GM18870 (cell line): ENCODE measurements around the gene MAST4.

ENCODE experiments used
- ATAC-seq: cut with Tn5 transposase; IDR thresholded peaks from one replicate; pipeline ENCODE4 v1.9.1; 2021; ENCODE audit warnings: moderate library complexity; ENCODE audit not compliant: unreplicated experiment

The MAST4 gene

DNA sequence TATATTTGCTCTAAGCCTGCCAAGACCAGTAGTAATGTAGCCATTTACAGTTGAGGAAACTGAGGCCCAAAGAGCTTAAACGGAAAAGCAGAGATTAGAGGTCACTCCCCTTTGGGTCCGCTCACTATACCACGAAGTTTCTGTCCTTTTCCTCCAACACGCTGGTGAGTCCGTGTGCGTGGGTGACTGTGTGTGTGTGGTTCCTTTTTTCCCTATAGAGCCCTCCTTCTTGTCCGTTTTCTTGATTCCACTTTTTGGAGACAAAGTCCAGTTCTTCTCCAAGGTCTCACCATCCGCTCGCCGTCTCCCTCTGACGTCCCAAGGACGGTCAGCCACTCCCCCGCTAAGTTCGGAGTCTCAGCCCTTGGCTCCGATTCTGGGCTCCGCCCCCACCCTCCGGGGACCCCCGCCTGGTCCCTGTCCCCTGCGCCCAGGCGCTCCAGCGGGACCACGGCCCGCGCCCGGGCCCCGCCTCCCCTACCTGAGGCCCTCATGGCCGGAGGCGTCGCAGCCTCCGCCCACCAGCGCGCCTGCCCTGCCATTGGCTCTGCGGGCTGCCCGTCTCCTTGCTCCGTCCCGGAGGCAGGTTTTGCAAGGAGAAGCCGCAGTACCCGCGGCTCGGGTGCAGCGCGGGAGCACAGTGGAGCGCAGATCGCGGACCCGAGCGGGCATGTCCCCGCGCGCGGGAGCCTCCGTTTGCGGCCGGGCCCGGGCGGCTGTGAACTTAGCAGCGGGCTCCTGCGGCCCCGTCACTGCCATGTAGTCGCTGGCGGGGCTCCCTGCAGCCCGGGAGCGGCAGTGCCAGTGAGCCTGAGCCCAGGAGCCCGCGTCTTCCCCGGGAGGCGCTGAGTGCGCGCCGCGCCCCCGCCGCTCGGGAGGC is at the start of gene MAST4:
Gene MAST4 (plus strand): TSS at position 638 of the 880 bp plus-strand sequence. CDS start 263 bp downstream, outside the sequence.
- peak; percentile 81 for ATAC-seq

DNA sequence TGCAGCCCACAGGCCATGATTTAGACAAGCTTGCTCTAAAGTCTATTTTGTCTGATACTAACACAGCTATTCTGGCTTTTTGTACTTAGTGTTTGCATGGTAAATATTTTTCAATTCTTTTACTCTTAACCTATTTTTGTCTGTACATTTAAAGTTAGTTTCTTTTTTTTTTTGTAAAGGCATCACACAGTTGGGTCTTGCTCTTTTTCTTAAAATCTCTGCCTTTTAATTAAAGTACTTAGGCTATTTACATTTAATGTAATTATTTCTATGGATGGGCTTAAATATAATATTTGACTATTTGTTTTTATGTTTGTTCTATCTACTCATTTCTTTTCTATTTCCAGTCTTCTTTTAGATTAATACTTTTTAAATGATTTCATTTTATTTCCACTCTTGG is 49.7 kb upstream of the MAST4 start:
- ATAC-seq, result no peak

DNA sequence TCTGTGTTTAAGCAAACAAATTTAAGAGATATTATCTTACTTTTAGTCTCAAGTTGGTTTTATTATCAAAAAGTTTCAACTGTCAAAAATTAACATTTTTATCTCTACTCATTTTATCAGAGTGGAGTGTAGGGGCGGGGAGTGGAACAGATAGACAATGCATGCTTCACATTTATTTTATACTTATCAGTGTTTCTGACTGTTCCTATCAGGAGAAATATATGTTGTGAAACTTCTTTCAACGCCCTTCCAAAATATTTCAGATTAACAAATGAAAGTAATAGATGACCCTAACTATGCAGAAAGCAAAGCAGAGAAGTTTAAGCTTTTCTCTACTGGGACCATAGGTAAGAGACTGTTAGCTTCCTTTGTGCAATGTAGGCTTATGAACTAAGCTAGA is 44.9 kb upstream of the MAST4 start:
- ATAC-seq, result no peak

DNA sequence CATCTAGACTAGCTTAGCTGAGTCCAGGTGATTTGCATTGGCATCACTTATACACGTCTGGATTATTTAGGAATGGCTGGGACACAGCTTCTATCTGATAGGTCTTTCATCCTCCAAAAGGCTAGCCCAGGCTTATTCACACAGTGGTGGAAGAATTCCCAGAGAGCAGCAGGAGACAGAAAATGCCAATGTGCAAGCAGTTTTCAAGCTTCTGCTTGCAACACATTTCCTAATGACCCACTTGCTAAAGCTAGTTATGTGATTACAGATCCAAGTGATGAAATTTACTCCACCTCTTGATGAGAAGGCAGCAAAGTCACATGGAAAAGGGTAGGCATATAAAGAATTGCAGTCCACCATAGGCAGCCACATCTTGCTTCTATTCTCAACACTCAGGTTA is 44.2 kb upstream of the MAST4 start:
- no peak for ATAC-seq

DNA sequence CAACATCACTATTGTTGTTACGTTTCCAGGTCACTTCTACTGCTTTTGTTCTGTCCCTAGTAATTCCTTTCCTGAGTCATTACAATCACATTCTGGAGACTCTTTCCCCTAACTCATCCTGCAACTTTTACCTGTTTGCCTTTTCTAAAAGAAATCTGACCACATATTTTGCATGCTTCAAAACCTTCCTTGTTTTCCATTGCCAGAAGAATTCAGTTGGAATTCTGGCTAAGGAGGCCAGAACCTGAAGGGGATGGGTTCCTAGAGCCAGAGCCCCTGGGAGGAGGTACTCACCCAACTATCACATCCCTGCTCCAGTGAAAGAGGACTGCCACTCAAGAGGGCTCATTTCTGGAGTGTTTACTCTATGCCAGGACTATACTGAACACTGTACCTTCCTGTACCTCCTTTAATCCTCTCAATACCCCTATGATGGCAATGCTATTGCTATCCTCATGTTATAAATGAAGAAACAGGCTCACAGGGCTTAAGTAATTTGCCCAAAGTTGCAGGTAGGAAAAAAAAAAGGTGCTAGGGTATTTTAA is 42.8 kb upstream of the MAST4 start:
- no peak for ATAC-seq

DNA sequence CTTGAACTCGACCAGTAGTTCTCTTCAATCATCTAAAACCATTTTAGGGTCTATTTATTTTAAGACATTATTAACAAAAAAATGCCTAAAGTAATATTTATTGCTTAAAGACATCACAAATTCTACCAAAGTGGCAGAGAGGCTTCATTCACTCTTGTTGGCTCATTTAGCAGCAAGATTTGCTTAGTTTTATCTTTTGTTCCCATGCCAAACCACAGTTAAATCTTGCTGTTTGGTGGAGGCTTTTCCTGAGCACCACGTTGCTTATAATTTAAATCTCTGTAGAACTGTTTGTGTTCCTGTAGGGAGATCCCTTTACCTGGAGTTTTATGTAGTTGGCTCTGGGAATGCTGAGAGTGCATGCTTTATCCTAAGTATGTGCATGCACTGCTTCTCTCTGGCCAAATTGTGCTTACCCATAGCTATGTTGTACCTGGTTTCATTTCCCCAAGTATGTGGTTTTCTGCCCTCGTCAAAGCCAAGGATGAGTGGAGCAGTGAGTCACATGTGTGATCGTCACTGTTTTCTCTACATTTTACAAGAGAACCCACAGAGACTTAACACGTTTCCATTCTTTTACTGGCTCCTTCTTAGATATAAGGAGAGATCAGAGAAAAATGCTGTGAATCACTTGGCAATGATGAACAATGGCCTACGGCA is 42.1 kb upstream of the MAST4 start:
- peak; percentile 96 for ATAC-seq

DNA sequence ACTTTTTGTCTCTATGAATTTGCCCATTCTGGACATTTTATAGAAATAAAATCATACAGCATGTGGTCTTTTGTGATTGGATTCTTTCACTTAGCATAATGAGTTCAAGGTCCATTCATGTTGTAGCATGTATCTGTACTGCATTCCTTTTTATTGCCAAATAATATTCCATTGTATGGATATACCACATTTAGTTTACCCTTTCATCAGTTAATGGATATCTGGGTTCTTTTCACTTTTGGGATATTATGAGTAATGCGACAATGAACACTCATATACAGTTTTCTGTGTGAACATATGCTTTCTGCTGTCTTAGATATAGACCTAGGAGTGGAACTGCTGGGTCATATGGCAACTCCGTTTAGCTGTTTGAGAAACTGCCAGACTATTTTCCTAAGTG is 41.3 kb upstream of the MAST4 start:
- ATAC-seq, result no peak

DNA sequence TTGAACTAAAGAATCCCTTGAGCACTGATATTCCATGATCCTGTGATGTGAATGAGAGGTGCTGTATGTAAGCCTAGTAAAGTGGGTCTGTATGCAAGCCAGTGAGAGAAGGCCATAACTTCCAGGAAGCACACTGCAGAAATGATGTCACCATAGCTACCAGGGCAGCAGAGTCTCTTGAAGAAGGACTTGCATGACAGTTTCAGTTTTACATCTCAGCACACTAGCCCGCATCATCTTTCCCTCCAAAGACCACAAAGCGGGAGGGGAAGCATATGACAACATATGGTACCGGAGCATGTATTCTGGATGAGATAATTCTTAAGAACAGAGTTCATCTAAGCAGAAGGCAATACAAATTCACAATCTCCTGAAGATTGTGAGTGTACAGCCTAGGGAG is 37.6 kb upstream of the MAST4 start:
- ATAC-seq, result peak; percentile 53

DNA sequence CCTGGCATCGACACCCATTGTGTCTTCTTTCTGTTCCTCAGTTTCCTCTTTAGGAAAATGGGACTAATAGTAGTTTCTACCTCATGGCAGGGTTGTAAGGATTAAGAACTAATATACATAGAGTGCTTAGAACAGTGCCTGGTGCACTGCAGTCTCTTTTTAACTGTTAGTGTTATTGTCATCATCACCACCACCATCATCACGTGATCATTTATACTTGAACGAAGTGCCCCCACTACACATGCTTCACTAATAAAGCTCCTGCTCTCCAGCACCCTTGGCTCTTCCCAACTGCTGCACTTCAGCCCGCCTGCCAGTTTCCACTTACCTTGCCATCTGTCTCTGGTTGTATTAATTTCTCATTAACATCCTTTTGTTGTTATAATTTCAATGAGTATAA is 35.8 kb upstream of the MAST4 start:
- no peak for ATAC-seq

DNA sequence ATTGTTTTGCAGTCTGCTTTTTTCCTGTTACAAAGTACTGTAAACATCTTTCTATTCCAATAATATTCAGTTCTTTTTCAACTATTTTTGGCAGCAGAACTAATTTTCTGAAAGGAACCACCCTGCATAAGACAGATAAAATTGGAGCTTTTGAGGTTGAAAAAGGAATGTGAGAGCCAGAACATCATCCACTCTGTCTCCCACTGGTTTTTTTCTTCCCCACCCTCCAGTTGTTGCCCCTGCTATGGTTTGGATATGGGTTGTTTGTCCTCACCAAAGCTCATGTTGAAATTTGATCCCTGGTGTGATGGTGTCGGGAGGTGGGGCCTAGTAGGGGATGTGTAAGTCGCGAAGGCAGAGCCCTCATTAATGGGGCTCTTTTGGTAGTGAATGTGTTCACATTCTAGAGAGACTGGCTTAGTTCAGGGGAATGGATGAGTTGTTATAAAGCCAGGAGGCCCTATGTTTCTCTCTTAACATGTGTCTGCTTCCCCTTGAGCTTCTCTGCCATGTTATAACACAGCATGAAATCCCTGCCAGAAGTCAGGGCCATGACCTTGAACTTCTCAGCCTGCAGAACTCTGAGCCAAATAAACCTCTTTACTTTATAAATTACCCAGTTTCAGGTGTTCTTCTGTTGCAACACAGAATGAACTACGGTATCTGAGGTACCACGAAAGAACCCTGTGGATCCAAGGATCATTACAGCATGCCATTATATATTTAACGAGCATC is 34.8 kb upstream of the MAST4 start:
- no peak for ATAC-seq

DNA sequence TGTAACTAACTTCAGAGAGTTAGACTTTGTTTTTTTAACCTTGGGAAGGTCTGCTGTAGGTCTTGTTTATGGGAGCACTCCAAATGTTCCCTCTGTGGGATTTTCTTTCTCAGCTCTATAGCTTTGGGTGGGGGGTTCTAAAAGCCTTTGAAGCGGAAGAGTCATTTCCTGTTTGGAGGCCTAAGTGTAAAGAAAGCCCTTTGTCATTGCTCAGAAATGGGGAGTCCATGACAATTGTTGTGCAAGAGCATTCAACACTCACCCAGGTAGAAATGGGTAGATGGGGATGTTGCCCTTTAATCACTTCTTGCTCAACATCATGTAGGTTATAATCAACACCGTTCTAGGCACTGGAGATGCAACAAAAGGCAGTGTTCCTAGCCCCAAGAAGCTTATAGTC is 30.3 kb upstream of the MAST4 start:
- no peak for ATAC-seq

DNA sequence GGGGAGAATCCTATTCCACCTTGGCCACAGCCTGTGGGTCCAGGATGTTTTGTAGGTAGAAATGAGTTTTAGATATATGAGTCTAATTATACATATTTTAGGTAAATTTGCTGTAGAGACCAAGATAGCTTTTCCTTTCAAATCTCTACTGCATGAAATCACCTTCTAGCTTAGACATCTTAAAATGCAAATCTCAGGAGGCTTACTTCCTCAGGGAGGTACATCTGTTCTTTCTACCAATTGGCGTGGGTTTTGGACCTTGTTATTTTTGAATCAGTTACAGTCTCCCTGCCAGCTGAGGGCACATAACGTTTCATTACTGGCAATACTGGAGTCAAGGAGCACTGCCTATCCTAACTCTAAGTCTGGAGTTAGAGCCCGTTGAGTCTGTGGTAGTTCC is 28.7 kb upstream of the MAST4 start:
- ATAC-seq, result no peak

DNA sequence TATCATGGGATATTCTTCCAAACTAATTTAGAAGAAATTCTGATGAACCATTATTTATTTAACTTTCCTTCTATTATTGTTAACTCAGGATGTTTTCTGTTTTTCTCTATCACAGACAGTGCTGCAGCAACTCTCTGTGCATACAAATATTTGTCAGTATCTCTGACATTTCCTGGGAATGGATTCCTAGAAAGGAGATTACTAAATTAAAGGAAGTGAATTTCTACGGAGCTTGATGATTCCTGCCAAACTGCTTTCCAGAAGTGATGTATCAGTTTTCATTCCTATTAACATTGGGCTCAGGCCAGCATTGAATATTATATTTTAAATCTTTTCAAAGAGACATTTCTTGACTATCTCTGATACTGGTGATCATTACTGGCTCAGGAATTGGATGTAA is 26.0 kb upstream of the MAST4 start:
- no peak for ATAC-seq

DNA sequence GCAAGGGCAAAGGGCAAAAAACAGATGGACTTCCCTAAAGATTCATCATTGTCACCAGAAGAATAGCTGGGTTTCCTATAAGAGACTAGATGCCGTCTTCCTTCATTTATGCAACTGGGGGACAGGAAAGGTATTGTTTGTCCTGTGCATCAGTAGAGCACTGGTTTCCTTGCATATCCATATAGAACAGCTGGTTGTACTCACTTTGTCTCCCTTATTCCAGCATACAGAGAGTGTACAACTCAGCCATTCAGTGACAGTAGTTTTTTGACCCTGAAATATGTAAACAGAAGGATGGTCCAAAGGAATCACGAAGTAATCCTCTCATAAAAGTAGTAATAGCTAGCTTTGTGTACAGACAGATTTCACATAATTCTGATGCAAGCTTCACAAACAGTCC is 22.5 kb upstream of the MAST4 start:
- ATAC-seq, result no peak

DNA sequence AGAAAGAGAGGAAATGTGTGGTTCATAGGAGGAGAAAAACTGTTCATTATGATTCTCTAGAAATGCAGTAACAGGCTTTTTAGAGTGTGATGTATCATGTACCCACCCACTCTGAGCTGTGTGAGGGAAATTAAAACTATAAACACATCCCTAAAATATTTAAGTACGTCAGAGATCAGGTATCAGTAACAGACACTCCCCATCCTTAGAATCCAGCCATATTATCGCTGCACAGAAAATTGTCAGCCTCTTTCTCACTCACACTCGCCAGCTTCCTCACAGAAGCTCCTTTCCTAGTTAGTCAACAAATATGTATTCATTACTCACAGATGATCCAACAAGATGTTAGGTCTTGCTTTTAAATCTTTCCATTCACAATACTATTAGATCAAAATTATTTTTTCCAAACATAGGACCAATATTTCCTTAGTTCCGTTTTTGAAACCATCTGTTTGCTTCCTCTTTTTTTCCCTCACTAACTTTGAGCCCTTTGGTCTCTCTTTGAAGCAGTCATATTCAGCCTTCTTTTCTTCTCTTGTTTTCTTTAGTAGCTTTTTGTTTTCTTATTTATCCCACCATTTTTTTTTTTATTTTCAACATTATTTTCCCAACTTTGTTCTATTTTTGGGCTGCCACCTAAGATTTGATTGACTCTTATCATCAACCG is 13.6 kb upstream of the MAST4 start:
- ATAC-seq, result no peak

DNA sequence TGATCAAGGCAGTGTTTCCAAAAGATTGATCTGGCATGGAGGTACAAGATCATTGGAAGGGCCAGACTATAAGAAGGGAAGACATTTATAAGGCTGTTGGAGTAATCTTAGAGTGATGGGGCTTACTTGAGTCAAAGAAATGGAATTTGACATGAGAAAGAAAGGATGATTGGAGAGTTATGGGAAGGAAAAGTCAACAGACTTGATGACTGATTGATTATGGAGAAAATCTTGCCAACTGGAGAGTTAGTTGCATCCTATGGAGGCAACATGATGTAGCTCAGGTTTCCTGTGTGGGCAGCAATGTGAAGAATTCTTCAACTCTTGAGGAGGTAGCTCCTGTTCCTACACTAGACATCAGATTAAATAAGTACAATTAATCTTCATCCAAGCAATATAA is 10.9 kb upstream of the MAST4 start:
- ATAC-seq, result no peak

DNA sequence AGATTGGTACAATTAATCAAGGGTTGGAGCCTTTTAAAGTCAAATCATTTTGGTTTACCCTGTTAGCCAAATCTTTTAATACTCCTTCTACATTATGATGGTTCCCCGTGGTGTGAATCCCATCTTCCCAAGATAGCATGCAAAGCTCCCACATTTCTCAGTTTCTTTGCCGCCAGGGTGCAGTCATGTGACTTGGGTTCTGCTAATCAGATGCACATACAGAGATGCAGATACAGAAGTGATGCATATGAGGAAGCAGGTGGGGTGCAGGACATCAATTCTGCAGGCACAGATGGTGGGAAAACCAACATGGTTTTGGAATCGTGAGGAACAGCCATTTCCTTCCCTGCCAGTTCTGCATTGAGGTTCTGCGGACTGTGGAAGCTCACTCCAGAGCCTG is 8.4 kb upstream of the MAST4 start:
- no peak for ATAC-seq

DNA sequence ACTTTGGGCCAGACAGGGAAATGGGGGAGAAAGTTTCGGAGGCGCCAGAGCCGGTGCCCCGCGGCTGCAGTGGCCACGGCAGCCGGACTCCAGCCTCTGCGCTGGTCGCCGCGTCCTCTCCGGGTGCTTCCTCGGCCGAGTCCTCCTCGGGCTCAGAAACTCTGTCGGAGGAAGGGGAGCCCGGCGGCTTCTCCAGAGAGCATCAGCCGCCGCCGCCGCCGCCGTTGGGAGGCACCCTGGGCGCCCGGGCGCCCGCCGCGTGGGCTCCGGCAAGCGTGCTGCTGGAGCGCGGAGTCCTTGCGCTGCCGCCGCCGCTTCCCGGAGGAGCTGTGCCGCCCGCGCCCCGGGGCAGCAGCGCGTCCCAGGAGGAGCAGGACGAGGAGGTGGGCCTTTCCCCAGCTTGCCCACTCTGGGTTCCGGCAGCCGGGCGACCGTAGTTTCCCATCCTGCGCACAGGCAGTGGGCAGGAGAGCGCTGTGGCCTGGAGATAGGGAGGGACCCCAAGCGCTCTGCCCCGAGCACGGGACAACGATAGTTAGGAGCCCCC is 516 bp downstream of the MAST4 start:
- ATAC-seq, result peak; percentile 8

DNA sequence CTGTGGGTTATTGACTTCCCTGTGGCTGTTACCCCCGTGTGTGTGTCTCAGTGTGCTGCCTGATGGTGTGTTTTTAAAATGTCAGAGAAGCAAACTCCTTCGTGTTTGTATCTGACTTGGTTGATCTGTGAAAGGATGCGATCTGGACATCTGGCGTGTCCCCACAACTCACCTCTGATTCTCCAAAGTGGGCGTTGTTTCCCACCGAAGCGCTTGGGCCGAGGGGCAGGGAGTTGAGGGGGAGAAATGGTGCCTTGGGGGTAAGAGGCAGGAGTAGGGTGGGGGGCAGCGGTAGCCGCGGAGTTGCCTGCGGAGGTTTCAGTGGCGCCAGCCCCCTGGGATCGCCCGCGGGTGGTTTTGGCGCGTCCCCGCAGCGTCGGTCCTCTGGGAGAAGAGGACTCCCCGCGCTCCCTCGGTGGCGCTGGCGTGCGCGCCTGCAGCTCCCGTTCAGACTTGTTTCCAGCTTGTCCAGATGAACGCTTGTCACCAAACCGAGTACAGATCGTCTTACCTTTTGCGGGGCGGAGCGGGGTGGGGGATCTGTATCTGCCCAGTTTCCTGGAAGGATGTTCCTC is 1.1 kb downstream of the MAST4 start:
- no peak for ATAC-seq

DNA sequence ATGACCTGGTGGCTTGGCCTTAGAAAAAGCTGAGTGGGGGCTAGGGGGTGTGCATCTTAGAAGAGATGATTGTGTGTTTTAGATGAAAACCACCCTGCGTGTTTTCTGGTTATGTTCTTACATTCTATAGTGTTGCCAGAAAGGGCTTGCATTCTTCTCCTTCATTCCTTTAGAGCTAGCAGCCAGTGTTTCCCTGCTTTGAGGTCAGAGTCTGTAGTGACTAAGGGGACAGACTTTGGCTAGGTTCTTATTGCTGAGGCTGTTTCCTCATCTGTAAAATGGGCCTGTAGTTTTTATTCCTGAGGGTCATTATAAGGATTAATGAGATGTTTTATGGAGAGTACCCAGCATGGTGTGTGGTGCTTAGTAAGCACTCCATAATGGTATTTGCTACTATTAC is 6.4 kb downstream of the MAST4 start:
- ATAC-seq, result no peak
